NCI-H2107 (cell line): ENCODE measurements around the gene MBNL3.
"Not testable (repeated sequence)": the region's sequence is repeated elsewhere in the genome, so short reads cannot be mapped to it uniquely, and the experiment has no call there.

ENCODE experiments used
- DNase-seq: peaks from one replicate; lab custom pipeline; 2025; lab: John Stamatoyannopoulos, UW

The MBNL3 gene

DNA sequence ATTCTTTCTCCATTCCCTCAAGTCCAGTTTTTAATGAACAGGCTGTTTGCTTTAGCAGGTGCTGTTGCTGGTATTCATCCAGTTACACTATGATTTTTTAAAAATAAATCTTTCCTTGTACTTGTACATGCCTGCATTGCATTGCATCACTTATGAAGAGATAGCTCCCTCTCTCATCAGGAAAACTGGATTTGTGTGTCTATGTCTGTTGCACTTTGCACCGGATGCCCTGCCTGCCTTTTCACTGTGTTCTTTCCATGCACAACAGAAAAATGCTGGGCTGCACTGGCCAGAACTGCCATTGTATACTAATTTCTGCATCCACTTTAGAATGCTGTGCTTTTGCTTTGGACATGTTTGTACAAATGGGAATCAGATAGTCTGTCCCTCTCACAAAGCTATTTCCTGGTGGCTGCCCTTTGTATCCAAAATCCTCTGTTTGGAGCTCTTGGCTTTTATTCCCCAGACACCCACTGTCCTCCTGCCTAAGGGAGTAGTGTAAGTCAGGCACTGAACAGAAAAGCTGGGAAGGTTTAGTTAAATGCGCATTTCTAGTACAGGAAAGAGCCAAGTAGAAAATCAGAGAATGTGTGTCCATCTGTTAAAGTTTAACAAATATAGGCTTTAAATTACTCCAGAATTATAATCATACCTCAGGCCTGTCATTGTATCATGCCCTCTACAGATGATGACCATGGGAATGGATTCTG, 119.1 kb downstream of the MBNL3 start:
- no peak for DNase-seq

DNA sequence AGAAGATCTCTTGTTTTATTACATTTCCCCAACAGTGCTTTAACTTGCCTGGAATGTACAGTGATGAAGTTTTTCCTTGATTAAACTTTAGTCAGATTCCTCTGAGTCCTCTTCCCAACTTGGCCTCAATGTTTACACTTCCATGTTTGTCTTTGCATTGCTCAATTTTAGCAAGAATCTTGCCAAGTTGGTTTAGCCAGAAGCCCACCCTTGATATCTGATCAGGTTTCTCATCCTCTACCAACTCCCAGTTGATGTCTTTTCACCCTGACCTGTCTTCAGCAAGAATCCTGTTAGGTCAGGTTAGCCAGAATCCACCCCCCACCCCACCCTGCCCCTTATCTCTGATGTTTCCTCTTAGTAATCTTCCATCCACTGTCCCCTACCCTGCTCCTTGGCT, 120.9 kb downstream of the MBNL3 start:
- DNase-seq: no peak

DNA sequence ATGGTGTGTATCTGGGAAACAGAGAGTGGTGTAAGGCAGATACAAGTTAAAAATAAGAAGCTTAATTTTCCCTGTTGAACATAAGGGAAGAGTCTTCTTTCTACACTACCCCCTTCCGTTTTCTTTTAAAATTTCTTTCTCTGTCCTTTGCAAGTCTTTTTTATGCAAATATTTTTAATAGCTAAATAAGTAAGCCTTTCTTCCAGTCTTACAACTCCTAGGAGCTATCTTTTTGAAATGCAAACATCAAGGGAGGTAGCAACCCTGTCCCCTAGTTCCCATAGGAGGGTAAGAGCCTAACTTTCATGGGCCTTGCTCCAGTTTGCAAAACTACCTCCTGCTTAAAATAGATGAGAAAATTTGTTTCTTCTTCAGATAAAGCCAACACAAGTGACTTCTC, 121.5 kb downstream of the MBNL3 start:
- no peak for DNase-seq

DNA sequence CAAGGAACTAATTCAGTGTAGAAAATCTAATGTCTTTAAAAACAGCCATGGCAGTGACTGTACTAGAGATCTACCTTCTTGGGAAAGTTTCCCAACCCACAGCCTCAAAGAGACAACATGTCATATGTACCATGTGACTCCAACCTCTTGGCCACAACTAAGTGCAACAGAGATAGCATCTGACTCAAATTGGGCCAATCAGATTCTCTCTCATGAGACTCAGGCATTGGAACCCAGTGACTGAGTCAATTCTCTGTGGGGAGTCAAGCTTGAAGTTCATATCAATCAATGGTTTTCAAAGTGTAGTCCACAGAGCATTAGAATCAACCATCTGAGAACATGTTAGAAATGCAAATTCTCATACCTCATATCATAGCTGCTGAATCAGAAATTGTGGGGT, 123.3 kb downstream of the MBNL3 start:
- no peak for DNase-seq

DNA sequence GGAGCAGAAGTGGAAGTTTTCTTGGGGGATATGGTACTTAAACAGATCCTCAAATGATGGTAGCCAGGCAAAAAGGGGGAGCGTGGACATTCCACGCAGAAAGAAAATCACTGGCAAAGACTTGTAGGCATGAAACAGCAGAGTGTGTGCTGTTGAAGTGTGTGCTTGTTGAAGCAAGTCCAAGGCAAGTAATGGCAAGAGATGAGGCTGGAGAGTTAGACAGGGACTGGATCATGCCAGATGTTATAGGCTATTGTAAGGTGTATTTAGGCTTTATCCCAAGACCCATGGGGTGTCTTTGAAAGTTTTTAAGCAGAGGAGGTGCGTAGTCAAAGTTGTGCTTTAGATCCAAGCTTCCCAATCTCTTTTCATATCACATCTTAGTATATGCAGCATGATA, 124.5 kb downstream of the MBNL3 start:
- DNase-seq: no peak

DNA sequence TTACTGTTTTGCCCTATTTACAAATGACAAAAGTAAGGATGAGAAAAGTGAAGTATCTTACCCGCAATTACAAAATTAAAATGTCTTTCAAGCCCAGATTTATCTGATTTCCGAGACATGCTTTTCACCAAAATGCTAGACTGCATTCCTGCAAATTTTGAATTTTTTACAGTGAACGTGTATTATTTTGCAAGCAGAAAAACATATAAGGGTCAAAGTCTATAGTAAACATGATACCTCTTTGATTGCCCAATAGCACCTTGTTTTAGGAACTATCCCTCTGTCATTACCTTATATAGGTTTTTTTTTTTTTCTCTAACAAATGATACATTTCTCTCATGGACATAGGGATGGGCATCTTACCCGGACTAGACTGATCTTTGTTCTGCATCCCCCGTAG, 135.4 kb downstream of the MBNL3 start:
- DNase-seq: no peak

DNA sequence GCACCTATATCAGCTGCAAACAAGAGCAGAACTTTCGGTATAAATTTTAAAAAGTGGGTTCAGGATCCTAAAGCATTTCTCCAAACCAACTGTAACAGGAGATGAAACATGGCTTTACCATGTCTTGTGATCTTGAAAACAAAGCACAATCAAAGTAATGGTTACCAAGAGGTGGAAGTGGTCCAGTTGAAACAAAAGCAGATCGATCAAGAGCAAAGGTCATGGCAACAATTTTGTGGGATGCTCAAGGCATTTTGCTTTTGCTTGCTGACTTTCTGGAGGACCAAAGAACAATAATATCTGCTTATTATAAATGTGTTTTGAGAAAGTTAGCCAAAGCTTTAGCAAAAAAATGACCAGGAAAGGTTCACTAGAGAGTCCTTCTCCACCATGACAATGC, 152.7 kb downstream of the MBNL3 start:
- no peak for DNase-seq

DNA sequence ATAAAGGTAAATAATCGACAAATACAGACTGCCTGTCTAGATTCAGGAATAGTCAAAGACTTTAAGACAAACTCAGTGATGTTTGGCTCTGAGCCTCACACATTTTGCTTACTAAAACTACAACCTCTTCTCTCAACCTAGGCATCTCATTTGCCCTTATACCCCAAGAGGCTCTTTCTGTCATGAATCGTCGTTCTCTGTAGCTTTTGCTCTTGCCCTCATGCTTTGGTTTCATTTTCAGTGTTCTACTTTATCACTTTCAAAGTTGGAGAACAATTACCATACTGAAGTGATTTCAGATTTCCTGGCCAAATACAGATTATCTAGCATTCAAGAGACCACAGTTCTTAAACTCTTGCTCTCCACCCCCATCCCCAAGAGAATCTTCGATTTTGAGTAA, 155.5 kb downstream of the MBNL3 start:
- no peak for DNase-seq

DNA sequence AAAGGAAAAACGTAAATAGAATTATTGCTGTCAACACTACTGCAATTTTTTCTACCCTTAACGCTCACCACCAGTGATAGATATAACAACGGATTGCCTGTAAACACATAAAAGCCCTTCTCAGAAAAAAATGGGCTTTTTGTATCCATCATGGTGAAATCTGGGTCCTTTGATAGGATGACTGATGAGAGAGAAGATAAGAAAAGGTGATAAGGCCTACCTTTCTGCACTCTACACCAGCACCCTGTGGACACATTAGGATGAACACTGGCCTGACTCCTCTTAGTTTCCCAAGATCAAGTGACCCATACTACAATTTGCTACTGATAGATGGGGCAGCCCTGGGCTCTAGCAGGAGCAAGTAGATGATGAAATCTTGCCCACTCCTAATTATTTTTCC, 157.3 kb downstream of the MBNL3 start:
- no peak for DNase-seq

DNA sequence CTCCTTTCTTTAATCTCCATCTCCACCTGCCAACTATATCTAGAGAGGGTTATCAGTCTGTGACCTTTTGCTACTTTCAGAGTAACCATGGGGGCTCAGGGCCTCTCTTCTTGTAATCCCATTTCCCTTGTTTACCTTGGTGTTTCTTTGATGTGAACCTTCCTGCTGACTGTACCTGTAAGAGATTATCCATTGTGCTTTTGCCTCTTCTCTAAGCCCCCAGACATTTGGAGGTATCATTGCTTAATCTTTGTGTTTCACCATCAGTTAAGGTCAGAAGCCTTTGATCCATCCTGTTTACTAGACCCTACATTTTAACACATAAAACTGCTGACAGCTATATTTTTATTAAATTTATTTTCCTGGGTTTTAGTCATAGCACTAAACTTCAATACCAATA, 157.8 kb downstream of the MBNL3 start:
- DNase-seq: no peak

DNA sequence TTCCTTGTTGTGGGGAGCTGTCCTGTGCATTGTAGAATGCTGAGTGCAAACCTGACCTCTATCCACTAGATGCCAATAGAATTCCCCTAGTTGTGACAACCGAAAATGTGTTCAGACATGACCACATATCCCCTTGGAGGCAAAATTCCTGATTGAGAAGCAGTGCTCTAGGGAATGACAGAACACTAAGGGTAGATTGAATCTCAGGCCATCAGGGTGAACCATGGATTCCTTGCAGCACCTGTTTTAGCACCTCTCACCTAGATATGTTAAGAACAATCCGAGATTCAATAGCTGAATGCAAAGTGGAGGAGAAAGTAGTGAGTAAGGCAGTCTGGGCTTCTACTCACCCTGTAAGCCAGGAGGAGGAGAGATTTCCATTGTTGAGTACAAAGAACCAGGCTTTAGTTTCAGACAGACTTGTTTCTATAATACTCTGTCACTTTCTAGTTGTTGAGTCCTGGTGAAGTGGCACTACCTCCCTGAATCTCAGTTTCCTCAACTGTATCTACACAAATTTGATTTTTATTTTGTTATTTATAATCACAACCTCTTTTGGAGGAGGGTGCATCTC, 158.6 kb downstream of the MBNL3 start:
- no peak for DNase-seq

DNA sequence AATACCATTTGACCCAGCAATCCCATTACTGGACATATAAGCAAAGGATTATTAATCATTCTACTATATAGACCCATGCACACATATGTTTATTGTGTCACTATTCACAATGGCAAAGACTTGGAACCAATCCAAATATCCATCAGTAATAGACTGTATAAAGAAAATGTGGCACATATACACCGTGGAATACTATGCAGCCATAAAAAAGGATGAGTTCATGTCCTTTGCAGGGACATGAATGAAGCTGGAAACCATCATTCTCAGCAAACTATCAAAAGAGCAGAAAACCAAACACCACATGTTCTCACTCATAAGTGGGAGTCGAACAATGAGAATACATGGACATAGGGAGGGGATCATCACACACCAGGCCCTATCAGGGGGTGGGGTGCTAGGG, 161.9 kb downstream of the MBNL3 start:
- DNase-seq: not testable (repeated sequence)
